HG03442 (cell line): ENCODE results near the gene PICALM.
"Not testable (repeated sequence)": the region's sequence is repeated elsewhere in the genome, so short reads cannot be mapped to it uniquely, and the experiment has no call there.

Source experiments
- ATAC-seq: cut with Tn5 transposase; IDR thresholded peaks from one replicate; pipeline ENCODE4 v1.9.1; 2021; ENCODE audit warnings: mild to moderate bottlenecking, moderate library complexity; ENCODE audit not compliant: unreplicated experiment

The PICALM gene, protein sequence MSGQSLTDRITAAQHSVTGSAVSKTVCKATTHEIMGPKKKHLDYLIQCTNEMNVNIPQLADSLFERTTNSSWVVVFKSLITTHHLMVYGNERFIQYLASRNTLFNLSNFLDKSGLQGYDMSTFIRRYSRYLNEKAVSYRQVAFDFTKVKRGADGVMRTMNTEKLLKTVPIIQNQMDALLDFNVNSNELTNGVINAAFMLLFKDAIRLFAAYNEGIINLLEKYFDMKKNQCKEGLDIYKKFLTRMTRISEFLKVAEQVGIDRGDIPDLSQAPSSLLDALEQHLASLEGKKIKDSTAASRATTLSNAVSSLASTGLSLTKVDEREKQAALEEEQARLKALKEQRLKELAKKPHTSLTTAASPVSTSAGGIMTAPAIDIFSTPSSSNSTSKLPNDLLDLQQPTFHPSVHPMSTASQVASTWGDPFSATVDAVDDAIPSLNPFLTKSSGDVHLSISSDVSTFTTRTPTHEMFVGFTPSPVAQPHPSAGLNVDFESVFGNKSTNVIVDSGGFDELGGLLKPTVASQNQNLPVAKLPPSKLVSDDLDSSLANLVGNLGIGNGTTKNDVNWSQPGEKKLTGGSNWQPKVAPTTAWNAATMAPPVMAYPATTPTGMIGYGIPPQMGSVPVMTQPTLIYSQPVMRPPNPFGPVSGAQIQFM

GRCh38 chr11:86068951-86069407, at the start of gene PICALM:
Gene PICALM (minus strand): TSS chr11:86069084. CDS start chr11:86068780, 304 bp downstream.
- peak; percentile 81 for ATAC-seq

DNA sequence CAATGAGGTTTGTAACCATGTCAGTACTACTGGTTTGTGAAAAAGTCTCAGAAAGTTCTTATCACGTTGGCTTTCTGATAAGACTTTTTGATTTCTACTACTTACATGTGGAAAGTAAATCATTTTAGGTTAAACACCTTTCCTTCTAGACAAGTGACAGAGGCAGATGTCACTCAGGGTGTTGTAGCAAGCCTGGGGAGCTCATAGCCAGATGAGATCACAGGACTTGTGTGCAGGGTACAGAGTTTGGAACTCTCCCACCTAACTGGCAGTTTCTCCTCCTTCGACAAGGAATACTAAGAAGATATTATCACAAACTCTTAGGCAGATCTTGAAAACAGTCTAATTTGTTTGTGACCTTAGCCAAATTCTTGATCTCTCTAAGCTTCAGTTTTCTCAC, 49.4 kb upstream of the PICALM start:
- no peak for ATAC-seq

GRCh38 chr11:86117712-86118063, 48.8 kb upstream of the PICALM start:
- ATAC-seq = no peak

DNA sequence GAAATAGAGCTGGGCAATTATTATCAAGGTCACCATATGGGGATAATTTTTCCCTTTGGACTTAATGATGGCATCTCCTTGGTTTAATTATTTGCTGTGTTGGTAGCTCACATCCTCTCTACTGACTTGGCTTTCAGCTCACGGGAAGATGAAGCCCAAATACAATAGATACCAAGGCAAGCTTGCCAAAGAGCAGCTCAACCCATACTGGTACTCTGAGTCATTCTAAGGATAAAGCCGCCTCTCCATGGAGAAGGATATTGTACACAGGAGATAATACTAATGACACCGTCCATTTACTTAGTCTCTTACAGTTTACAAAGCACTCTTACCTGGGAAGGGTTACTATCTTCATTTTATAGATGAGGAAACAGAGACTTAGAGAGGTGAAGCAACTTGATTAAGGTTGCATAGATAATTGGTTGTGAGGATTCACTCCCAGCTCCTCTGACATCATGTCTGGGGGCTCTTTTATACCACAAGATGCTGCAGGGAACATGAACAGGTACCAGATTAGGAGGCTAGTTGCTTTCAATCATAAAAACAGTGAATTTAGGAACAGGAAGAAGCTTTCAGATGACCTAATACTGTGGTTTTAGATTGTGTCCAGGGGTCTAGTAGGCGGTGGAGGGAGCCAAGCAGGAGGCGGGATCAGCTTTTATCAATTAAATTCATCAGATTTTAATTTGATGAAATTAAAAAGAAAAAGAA, 48.3 kb upstream of the PICALM start:
- ATAC-seq = no peak

GRCh38 chr11:86116386-86116726, 47.5 kb upstream of the PICALM start:
- ATAC-seq = peak; percentile 98

DNA sequence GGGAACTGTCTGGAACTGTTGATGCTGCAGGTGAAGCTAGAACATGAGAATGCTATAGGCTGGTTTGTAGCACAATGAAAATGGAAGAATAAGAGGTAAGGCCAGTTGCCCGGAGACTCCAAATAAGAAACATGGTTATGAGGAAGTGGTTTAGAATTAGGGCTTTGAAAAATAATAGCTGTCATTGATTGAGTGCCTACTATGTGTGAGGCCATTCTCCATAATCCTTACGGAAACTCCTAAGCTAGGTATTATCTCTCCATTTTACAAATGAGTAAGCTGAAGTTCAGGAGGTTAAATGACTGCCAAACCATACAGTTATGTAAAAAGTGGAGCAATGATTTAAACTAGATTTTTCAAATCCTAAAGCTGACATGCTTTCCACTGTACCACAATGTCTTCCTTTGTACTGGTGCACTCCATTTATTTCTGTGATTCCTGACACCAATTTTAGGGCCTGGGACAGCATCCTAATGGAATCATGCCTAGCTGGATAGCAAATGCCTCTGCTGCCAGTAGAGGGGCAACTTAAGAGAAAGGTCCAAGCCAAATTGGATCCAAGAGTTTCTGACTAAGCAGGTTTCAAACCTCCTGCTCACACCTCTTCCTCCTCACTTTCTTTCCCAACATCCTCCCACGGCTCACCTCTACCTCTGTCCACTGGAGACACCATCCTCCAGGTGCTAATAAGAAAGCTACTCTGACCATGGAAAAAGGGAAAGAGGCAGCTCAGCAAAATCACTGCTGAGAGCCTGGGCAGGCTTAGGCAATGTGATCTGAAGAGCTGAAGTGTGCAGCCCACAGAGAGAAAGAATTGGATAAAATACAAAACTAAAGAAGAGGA, 46.9 kb upstream of the PICALM start:
- ATAC-seq = peak; percentile 36

GRCh38 chr11:86108890-86109638, 40.2 kb upstream of the PICALM start:
- no peak for ATAC-seq

DNA sequence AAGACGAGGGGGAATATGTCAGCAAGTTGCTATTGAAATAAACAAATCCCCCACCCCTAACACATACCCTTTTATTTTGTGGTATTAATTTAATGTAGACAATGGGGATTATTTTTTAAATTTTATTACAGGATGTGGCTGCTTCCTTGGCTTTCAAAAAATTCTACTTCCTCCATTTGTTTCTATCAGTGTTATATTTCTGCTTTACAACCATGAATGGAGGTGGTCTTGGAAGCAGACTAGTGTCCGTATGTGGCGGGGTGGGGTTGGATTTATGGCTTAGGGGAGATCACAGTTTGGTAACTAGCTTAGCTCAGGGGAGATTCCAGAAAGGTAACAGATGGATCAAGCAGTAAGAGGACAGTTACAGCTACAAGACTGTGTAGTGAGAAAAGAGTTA, 39.3 kb upstream of the PICALM start:
- ATAC-seq = no peak

GRCh38 chr11:86106916-86107315, 38.0 kb upstream of the PICALM start:
- ATAC-seq = no peak

DNA sequence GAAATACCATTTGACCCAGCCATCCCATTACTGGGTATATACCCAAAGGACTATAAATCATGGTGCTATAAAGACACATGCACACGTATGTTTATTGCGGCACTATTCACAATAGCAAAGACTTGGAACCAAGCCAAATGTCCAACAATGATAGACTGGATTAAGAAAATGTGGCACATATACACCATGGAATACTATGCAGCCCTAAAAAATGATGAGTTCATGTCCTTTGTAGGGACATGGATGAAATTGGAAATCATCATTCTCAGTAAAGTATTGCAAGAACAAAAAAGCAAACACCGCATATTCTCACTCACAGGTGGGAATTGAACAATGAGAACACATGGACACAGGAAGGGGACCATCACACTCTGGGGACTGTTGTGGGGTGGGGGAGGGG, 37.1 kb upstream of the PICALM start:
- not testable (repeated sequence) for ATAC-seq

- not testable (repeated sequence) for ATAC-seq
These were observed 36.7 kb upstream of the PICALM start for GRCh38 chr11:86105601-86106000.

DNA sequence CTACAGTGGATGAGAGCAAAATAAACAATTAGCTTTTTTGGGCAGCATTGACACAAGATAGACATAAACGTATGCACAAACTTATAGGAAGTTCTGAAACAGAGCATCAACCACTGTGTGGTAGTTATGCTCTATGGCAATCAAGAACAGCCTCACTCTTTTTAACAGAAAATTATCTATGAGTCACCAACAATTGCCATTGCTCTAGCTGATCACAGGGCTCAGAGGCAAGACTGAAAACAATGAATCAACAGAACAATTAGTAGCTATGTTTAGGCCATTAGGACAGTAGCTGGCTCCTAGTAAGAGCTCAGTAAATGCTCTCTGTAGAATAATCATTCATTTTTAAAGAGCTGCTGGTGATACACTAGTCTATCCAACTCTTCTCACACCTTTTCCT, 34.9 kb upstream of the PICALM start:
- ATAC-seq = no peak

GRCh38 chr11:86101941-86102407, 33.1 kb upstream of the PICALM start:
- ATAC-seq = no peak

DNA sequence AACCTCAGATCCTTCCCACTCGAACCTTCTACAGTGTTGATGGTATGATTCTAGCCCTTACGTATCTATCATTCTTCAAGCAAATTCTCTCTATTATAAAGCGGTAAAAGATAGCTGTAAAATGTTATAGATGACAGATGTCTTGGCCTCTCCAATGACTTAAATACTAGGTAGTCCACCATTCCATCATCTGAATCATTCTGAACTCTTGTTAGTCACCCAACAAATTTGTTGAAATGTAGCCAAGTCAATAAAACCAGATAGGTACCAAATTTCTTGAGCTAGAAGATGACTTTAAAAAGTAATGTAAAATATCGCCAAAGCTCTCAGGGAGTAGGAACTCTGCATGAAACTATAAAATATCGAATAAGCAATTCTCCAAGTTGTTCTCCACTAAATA, 32.6 kb upstream of the PICALM start:
- no peak for ATAC-seq

DNA sequence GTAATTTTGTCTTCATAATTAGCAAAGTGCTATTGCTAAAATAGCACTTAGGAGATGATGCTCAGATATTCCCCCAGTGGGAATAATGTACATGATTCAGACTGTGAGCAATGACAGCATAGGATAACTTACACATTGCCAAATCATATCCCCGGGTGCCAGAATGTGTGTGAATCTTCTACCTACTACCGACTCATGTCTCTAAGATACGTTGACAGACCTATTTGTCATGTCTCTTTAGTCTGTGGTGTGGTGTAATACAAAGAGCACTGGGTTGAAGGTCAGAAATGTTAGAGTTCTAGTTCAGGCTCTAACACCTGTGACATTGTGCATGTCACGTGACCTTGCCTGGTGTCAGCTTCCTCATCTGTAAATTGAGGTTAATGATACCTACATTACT, 31.0 kb upstream of the PICALM start:
- no peak for ATAC-seq

DNA sequence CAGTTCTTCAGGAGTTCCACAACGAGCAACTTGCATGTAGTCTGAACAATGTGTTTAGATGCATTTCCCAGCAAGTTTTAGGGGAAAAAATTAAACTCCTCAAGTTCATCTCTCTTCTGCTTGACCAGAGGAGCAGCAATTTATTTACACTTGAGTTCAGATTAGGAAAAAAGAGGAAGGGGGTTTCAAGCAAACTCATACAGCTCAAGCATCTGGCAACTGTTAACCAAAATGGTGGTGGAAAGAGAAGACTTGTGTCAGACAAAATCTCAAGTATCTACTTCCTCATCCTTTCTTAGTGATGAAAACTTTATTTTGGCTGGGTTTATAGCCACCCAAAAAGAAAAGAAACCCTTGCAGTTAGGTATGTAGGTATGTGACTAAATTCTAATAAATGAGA, 29.1 kb upstream of the PICALM start:
- ATAC-seq = no peak

DNA sequence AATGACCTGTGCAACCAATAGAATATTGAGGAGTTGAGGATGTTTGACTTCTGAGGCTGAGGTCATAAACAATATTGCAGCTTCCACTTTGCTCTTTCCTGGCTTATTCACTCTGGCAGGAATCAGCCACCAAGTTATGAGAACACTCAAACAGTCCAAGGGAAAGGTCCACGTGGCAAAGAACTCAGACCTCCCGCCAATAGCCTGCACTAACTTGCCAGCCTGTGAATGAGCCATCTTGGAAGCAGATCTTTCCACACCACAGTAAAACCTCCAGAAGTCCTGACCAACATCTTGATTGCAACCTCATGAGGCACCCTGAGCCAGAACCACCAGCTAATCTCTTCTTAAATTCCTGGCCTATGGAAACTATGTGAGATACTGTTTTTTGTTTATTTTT, 22.7 kb upstream of the PICALM start:
- no peak for ATAC-seq

- ATAC-seq = no peak
These were observed 22.2 kb upstream of the PICALM start for GRCh38 chr11:86091086-86091485.

DNA sequence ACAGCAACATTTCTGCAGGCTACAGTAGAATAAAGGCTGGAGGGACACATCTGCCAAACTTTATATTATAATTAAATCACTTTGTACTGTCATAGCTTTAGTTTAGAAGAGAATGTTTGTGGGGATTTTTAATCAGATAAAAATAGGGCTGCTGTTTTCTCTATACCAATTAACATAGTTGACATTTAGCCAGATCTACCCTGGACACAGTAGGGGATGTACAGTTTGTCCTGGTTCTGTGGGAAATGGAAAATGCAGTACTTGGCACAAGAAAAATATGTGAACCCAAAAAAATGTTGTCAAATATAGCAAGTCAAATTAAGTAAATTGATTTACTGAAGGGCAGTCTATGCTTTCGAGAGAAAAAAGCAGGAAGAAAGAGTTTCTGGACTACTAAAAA, 20.8 kb upstream of the PICALM start:
- ATAC-seq = no peak

GRCh38 chr11:86087688-86088087, 18.8 kb upstream of the PICALM start:
- not testable (repeated sequence) for ATAC-seq
